Hindlimb muscle (tissue), 1 donor: ENCODE measurements around the gene EGFR. TPM values are rescaled to one million over a fixed set of nuclear protein-coding genes. Genes with fewer than 3 reads are reported as not detected.

Experiments
- DNase-seq: peaks from one replicate; pipeline ENCODE4 v3.0.0-alpha.2; 2013
- polyA plus RNA-seq: library from polyadenylated mRNA; unstranded; fragments of 120-200 nt; gene quantifications from one replicate; pipeline ENCODE4 v1.2.1, GENCODE V29; 2013; ENCODE audit not compliant: insufficient read length

EGFR gene
- polyA plus RNA-seq, 1 donor: 21.0 TPM

DNA sequence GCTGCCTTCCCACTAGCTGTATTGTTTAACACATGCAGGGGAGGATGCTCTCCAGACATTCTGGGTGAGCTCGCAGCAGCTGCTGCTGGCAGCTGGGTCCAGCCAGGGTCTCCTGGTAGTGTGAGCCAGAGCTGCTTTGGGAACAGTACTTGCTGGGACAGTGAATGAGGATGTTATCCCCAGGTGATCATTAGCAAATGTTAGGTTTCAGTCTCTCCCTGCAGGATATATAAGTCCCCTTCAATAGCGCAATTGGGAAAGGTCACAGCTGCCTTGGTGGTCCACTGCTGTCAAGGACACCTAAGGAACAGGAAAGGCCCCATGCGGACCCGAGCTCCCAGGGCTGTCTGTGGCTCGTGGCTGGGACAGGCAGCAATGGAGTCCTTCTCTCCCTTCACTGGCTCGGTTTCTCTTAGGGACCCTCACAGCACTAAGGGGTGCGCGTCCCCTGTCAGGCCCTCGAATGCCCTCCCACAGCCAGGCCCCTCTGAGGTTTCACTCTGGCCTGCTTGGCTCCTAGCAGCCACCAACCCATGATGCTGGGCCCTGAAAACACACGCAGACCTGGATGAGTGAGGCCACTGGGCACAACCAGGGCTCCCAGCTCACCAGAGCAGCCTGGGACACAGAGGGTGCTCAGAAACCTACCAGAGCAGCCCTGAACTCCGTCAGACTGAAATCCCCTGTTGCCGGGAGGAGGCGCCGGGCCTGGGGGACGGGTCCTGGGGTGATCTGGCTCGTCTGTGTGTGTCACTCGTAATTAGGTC, 173.3 kb downstream of the EGFR start:
- no peak for DNase-seq

DNA sequence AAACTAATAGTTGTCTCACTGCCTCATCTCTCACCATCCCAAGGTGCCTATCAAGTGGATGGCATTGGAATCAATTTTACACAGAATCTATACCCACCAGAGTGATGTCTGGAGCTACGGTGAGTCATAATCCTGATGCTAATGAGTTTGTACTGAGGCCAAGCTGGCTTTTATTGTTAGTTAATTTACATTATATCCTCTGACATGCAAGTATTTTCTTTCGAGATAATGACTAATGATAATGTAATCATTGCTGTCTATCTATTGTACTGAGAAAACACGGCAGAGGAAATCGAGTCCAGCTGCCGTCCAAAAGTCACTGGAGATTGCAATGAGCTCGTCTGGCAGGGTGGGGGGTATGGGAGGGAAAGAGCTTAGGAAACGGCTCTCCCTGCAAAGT, 173.9 kb downstream of the EGFR start:
- no peak for DNase-seq

DNA sequence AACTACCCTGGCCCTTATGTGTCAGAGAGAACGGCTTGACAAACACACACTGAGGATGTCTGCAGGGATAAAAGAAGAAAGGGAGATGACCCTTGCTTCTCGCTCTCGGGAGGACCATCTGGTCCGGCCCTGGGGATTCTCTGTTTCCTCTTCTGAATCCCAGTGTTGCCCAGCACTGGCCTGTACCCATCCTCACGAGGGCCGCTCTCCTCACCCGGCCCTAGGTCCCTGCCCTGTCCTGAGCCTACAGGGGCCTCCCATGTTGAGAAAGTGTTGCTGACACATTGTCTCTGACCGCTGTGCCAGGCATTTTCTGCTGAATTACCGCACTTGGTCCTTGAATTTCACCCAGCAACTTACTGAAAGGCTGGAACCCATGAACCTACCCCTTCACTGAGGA, 174.4 kb downstream of the EGFR start:
- no peak for DNase-seq

DNA sequence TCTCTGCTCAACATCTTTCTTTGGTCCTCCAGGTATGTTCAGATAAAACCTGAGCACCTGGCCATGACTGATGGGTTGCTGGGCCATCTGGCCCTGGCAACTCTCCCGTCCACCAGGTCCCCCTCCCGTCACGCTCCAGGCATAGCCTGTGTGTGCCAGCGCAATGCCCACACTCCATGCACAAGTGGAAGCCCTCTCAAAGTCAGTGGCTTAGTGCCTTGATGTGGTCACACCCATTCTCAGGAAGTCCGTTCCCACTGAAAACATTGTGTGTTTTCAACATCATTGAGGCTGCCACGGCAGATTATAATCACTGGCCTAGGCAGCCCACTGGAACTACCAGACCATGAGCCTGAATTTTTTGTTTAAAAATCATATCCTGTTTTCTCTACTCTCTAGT, 175.7 kb downstream of the EGFR start:
- no peak for DNase-seq

DNA sequence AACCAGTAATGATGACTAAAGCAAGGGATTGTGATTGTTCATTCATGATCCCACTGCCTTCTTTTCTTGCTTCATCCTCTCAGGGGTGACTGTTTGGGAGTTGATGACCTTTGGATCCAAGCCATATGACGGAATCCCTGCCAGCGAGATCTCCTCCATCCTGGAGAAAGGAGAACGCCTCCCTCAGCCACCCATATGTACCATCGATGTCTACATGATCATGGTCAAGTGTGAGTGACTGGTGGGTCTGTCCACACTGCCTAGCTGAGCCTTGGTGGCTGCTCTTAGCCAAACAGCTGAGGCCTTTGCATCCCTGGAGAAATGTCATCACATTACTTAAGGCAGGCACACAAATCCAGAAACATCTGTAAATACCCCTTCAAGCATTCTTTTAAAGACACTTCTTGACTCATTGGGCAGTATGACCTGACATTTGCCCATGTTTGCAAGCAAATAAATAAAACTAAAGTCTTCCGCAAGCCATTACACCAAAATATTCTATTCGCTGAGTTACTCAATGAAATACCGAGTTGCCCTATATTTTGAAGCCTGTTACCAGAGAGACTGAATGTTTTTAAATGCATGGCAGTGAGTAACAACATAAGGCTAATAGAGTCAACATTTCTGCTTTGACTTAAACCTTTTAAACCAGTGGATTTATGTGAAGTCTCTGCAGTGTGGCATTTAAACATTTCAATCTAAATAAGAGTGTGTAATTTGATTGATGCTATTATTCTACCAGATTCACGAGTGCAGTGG, 180.0 kb downstream of the EGFR start:
- no peak for DNase-seq

DNA sequence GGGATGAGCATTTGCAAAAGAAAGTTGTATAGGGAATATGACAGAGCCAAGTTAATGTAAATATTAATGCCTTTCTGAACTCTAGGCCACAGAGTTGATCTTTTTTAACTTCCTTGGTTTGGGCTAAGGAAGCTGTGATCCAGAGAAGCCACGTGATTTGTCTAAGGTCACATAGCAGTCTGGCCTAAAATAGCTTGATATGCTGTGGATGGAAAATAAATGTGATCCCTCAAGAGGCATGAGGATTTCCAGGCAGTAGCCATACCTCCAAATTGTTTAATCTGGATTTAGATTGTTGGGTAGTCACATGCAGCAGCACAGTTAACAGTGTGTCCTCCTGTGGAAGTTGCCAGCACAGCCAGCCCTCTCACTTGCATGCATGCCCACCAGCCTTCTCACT, 180.6 kb downstream of the EGFR start:
- DNase-seq: no peak

DNA sequence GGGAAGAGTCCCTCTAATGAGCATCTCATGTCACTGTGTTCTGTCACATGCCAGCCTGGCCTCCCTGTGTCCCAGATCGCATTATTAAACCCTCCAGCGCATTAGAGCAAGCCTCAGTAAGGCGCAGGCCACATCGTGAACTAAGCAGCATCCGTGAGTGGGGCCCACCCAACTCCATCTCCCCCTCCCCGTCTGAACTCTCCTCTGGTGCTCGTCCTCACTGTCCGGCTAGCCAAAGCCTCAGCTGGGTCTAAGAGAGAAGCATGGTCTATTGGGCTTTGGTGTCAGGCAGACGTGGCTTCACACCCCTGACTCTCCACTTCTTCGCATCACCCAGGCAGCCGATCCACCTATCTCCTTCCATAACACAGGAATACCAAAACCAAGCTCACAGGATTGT, 181.6 kb downstream of the EGFR start:
- DNase-seq: no peak

DNA sequence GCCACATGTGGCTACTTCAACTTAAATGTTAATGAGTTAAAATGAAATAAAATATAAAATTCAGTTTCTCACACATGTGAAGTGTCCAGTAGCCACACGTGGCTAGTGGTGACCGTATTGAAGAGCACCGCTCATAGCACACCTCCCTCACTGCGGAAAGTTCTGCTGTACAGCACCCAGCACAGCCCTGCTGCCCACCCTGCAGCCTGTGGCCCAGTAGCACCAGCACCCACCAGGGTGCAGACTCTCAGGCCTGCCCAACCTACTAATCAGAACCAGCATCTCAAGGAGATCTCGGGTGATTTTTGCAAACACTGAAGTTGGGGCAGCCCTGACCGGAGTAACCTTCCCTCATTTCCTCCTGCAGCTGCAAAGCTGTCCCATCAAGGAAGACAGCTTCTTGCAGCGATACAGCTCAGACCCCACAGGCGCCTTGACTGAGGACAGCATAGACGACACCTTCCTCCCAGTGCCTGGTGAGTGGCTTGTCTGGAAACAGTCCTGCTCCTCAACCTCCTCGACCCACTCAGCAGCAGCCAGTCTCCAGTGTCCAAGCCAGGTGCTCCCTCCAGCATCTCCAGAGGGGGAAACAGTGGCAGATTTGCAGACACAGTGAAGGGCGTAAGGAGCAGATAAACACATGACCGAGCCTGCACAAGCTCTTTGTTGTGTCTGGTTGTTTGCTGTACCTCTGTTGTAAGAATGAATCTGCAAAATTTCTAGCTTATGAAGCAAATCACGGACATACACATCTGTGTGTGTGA, 183.5 kb downstream of the EGFR start:
- DNase-seq: no peak

DNA sequence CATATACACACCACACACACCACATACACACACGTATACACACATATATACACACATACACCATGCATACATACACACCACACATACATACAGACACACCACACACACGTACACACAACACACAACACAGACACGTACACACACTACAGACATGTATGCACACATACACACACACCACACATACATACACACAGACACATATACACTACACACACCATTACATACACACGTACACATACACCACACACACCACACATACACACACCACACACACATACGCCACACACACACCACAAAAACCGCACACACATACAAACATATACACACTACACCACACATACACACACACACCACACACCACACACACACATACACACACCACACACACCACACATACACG, 184.5 kb downstream of the EGFR start:
- DNase-seq: no peak

DNA sequence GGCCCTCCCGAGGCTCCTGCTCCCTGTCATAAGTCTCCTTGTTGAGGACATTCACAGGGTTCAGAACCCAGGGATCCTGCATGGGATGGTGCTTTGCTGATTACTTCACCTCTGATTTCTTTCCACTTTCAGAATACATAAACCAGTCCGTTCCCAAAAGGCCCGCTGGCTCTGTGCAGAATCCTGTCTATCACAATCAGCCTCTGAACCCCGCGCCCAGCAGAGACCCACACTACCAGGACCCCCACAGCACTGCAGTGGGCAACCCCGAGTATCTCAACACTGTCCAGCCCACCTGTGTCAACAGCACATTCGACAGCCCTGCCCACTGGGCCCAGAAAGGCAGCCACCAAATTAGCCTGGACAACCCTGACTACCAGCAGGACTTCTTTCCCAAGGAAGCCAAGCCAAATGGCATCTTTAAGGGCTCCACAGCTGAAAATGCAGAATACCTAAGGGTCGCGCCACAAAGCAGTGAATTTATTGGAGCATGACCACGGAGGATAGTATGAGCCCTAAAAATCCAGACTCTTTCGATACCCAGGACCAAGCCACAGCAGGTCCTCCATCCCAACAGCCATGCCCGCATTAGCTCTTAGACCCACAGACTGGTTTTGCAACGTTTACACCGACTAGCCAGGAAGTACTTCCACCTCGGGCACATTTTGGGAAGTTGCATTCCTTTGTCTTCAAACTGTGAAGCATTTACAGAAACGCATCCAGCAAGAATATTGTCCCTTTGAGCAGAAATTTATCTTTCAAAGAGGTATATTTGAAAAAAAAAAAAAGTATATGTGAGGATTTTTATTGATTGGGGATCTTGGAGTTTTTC, 186.5 kb downstream of the EGFR start:
- DNase-seq: no peak

DNA sequence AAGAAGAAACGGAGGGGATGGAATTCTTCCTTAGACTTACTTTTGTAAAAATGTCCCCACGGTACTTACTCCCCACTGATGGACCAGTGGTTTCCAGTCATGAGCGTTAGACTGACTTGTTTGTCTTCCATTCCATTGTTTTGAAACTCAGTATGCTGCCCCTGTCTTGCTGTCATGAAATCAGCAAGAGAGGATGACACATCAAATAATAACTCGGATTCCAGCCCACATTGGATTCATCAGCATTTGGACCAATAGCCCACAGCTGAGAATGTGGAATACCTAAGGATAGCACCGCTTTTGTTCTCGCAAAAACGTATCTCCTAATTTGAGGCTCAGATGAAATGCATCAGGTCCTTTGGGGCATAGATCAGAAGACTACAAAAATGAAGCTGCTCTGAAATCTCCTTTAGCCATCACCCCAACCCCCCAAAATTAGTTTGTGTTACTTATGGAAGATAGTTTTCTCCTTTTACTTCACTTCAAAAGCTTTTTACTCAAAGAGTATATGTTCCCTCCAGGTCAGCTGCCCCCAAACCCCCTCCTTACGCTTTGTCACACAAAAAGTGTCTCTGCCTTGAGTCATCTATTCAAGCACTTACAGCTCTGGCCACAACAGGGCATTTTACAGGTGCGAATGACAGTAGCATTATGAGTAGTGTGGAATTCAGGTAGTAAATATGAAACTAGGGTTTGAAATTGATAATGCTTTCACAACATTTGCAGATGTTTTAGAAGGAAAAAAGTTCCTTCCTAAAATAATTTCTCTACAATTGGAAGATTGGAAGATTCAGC, 187.6 kb downstream of the EGFR start:
- no peak for DNase-seq

DNA sequence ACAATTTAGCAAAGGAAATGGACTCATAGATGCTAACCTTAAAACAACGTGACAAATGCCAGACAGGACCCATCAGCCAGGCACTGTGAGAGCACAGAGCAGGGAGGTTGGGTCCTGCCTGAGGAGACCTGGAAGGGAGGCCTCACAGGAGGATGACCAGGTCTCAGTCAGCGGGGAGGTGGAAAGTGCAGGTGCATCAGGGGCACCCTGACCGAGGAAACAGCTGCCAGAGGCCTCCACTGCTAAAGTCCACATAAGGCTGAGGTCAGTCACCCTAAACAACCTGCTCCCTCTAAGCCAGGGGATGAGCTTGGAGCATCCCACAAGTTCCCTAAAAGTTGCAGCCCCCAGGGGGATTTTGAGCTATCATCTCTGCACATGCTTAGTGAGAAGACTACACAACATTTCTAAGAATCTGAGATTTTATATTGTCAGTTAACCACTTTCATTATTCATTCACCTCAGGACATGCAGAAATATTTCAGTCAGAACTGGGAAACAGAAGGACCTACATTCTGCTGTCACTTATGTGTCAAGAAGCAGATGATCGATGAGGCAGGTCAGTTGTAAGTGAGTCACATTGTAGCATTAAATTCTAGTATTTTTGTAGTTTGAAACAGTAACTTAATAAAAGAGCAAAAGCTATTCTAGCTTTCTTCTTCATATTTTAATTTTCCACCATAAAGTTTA, 188.8 kb downstream of the EGFR start:
- DNase-seq: no peak

DNA sequence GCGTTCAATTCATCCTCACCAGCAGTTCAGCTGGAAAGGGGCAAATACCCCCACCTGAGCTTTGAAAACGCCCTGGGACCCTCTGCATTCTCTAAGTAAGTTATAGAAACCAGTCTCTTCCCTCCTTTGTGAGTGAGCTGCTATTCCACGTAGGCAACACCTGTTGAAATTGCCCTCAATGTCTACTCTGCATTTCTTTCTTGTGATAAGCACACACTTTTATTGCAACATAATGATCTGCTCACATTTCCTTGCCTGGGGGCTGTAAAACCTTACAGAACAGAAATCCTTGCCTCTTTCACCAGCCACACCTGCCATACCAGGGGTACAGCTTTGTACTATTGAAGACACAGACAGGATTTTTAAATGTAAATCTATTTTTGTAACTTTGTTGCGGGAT, 190.5 kb downstream of the EGFR start:
- no peak for DNase-seq

DNA sequence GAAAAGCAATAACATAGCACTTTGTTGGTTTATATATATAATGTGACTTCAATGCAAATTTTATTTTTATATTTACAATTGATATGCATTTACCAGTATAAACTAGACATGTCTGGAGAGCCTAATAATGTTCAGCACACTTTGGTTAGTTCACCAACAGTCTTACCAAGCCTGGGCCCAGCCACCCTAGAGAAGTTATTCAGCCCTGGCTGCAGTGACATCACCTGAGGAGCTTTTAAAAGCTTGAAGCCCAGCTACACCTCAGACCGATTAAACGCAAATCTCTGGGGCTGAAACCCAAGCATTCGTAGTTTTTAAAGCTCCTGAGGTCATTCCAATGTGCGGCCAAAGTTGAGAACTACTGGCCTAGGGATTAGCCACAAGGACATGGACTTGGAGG, 191.4 kb downstream of the EGFR start:
- no peak for DNase-seq

DNA sequence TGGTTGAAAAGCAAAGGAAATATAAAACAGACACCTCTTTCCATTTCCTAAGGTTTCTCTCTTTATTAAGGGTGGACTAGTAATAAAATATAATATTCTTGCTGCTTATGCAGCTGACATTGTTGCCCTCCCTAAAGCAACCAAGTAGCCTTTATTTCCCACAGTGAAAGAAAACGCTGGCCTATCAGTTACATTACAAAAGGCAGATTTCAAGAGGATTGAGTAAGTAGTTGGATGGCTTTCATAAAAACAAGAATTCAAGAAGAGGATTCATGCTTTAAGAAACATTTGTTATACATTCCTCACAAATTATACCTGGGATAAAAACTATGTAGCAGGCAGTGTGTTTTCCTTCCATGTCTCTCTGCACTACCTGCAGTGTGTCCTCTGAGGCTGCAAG, 191.9 kb downstream of the EGFR start:
- DNase-seq: no peak

DNA sequence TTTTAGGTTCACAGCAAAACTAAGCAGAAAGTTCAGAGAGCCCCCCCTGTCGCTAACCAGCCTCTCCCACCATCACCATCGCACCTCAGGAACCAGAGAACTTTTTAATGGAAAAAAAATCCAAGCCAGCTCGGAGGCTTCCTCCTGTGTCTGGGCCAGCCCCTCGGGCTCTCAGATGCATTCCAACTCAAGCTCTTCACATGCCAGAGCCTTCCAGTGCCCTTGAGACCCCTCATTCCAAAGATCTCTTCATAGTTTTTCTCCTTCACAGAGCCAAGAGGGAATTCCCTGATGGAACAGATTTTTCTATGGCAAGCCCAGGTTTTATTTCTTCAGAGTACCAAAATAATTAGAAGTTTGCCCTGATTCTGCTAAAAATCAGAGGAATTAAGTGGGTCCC, 192.9 kb downstream of the EGFR start:
- no peak for DNase-seq

DNA sequence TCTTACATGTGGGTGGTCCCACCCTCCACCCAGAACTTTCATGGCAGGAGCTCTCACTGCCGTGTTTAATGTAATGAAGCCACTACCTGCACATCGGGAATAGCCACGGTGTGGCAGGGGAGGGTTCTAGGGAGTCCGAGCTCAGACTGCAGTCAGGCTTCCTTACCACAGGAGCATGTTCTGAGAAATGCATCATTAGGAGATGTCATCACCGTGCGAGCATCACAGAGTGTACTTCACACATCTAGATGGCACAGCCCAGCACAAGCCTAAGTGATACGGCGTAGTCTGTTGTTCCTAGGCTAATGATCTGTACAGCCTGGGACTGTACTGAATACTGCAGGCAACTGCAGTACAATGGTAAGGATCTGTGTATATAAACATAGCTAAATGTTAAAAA, 193.4 kb downstream of the EGFR start:
- DNase-seq: no peak

DNA sequence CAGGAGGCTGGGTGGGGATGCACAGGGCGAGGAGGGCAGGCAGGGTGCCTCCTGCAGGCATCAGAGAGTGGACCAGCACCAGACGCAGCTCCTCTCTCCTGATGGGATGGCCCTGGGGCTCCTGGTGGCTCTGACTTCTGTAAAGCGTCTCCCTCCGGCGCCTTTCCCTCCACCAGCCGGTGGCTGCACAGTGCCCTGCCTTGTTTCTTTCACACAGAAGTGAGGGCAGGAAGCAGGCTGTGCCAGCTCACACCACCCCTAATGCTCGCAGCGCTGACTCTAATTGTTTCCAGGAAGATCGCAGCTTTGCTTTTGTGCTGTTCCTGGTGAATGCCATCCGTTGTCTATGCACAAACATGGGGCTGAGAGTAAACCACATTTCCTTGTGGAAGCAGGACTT, 194.0 kb downstream of the EGFR start:
- DNase-seq: no peak

DNA sequence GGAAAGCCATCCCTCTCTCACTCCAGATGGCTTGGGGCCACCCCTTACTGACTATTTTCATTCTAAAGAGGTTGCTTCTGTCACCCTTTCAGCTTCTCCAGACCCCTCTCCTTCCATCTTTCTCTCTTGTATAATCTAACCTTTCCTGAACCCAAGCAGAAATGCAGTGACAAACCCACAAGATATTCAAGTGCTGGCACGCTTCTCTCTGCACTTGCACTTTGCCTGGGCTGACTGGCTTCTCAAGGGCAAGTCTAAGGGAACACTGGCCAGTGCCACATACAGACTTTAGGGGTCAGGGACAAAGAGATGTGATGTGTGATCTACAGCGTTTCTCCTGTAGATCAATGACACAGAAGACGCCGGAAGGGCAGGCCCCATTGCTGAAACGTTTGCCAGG, 195.9 kb downstream of the EGFR start:
- DNase-seq: no peak

DNA sequence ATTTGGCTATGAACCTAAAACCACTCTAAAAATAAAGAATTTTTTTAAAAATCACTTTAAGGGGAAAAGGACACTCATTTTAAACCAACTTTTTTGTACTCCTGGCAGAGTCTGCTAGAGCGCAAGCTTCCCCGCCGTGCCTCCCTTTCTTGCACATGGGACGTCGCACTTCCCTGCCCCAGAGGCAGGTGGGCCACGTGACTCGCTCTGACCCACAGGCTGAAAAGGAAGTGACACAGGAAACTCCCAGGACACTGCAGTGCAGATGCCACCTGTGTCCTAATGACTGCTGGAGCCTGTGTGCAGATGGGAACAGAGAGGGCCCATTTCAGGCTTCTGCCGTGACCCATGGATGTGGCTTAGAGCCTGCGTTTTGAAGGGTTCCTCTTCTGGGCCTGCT, 204.2 kb downstream of the EGFR start:
- DNase-seq: no peak

DNA sequence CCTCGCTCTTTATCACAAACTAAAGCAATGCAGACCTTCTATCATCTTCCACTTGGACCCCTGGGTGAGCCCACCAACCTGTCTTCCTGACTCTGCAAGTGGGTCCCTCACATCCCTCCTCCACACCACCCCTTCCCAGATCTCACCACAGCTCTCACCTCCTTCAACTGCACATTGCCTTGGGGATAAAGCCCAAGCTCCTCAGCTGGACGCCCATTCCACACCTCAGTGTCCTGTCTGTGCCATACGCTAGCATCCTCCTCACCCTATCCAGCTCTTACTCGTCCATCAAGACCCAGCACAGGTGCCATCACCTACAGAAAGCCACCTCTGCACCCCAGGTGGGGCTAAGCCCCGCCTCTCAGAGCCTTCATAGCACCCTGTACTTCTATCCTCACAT, 205.3 kb downstream of the EGFR start:
- DNase-seq: no peak
